OCI-LY1 (cell line): ENCODE data around the gene L3MBTL3.

ENCODE experiments used
- EZH2 ChIP-seq: fragments of 200-600 bp; sonication (generic), shearing (Covaris generic); IDR thresholded peaks from 2 replicates; pipeline ENCODE4 v1.8.0; 2017; ENCODE audit warnings: borderline replicate concordance, mixed run types, mild to moderate bottlenecking, antibody characterized with exemption, low read length, moderate library complexity, mixed read lengths
- TF ChIP-seq, protein P1 (sequence below): fragments of 200-600 bp; sonication (generic), shearing (Covaris generic); IDR thresholded peaks from 2 replicates; pipeline ENCODE4 v1.5.1; 2017; ENCODE audit warnings: mild to moderate bottlenecking, antibody characterized with exemption, low read length, moderate library complexity, mixed read lengths

DNA sequence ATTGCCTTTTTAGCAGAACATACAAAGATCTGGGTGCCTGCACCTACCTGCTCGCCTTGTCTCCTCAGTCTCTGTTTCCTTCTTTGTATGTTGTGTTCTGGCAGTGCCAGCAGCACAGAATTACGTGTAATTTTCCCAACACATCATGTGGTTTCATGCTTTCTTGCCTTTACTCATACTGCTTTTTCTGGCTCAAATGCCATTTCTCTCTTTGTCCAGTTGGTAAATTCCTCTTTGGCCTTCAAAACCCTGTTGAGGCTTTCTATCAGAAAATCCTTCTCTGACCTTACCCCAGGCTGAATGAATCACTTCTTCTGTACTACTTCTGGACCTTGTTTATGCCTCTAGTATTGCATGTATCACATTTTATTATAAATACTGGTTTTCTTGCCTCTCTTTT lies 31.8 kb downstream of the L3MBTL3 start:
- TF ChIP-seq, protein P1, sequence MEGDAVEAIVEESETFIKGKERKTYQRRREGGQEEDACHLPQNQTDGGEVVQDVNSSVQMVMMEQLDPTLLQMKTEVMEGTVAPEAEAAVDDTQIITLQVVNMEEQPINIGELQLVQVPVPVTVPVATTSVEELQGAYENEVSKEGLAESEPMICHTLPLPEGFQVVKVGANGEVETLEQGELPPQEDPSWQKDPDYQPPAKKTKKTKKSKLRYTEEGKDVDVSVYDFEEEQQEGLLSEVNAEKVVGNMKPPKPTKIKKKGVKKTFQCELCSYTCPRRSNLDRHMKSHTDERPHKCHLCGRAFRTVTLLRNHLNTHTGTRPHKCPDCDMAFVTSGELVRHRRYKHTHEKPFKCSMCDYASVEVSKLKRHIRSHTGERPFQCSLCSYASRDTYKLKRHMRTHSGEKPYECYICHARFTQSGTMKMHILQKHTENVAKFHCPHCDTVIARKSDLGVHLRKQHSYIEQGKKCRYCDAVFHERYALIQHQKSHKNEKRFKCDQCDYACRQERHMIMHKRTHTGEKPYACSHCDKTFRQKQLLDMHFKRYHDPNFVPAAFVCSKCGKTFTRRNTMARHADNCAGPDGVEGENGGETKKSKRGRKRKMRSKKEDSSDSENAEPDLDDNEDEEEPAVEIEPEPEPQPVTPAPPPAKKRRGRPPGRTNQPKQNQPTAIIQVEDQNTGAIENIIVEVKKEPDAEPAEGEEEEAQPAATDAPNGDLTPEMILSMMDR = no peak
- TF ChIP-seq EZH2 = no peak
